Thoracic aorta (tissue), 2 donors: Measurements from ENCODE around the gene SPAG9. TPM values are rescaled to one million over a fixed set of nuclear protein-coding genes. Genes with fewer than 3 reads are reported as not detected.

Experiments used
- ATAC-seq: fragments of 150-250 bp; one replicate; pipeline ENCODE4 v1.8.0; 2017; ENCODE audit warnings: low read depth; ENCODE audit not compliant: insufficient number of reproducible peaks, low FRiP score
- DNase-seq: peaks from one replicate; pipeline ENCODE4 v3.0.0-alpha.2; 2020; ENCODE audit warnings: low spot score
- H3K27ac ChIP-seq, 2 donors: fragments of 200-600 bp; sonication (generic); 1 replicate in 1 of 2; 2 replicates in 1 of 2; pipeline ENCODE4 v1.5.1; 2016; ENCODE audit warnings: mild to moderate bottlenecking in 2 of 2, moderate library complexity in 2 of 2
- H3K27me3 ChIP-seq: fragments of 200-600 bp; sonication (generic); replicated peaks from 2 replicates; pipeline ENCODE4 v1.6.0; 2016; ENCODE audit warnings: mild to moderate bottlenecking; ENCODE audit not compliant: insufficient read depth
- H3K36me3 ChIP-seq: fragments of 200-600 bp; sonication (generic); one replicate; pipeline ENCODE4 v1.5.1; 2016
- H3K4me1 ChIP-seq, 2 donors: fragments of 200-600 bp; sonication (generic); 1 replicate in 1 of 2; 2 replicates in 1 of 2; pipeline versions ENCODE4 v1.5.1 to v1.6.0; 2016; ENCODE audit warnings: low read depth in 2 of 2, mild to moderate bottlenecking in 1 of 2; ENCODE audit not compliant: control insufficient read depth in 1 of 2
- H3K4me3 ChIP-seq: fragments of 200-600 bp; sonication (generic); 2 replicates; pipeline ENCODE4 v1.5.1; 2016; ENCODE audit warnings: mild to moderate bottlenecking
- H3K9me3 ChIP-seq: fragments of 200-600 bp; sonication (generic); 2 replicates; pipeline ENCODE4 v1.5.1; 2016
- total RNA-seq, 2 donors: library from RNA; depleted of rRNA; stranded (reverse); fragments of >200 nt; gene quantifications; one replicate each; pipeline versions ENCODE4 v1.1.0 to v1.2.3, GENCODE V29; 2016
- TF ChIP-seq, protein P1 (sequence below): fragments of 200-600 bp; sonication (generic); IDR thresholded peaks from one replicate; pipeline ENCODE4 v1.5.1; 2019; ENCODE audit warnings: antibody characterized with exemption

Gene SPAG9
- total RNA-seq, 2 donors from 2014 or later = 105 to 162 TPM

DNA sequence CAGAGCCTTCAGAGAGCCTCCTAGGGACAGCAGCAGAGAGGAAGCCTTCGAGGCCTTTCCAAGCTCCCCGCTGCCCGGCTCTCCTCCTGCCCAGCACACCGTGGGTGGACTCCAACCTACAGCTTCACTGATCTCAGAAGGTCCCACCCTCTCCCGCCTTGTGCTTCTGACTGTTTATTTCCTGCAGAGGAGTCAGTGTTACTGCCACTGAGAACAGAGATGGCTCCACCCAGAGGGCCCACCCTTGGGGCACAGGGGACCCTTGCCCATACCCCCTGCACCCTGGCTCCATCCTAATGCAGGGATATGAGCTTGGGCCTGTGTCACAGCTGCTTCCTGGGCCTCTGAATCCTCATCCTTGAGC, 201.8 kb downstream of the SPAG9 start:
- no peak for DNase-seq
- Histone ChIP-seq H3K27me3 (no peaks in the 10 kb centered on the region), H3K9me3 (no peaks in the 10 kb centered on the region), H3K27ac (peak overlapping the region; percentile 54 to 78), H3K4me1 (peaks cover 12 to 24% of the 10 kb centered on the region in 2 donors), H3K4me3 (no peak overlapping the region), H3K36me3 (no peaks in the 10 kb centered on the region)
- ATAC-seq = no peak
- TF ChIP-seq, protein P1, sequence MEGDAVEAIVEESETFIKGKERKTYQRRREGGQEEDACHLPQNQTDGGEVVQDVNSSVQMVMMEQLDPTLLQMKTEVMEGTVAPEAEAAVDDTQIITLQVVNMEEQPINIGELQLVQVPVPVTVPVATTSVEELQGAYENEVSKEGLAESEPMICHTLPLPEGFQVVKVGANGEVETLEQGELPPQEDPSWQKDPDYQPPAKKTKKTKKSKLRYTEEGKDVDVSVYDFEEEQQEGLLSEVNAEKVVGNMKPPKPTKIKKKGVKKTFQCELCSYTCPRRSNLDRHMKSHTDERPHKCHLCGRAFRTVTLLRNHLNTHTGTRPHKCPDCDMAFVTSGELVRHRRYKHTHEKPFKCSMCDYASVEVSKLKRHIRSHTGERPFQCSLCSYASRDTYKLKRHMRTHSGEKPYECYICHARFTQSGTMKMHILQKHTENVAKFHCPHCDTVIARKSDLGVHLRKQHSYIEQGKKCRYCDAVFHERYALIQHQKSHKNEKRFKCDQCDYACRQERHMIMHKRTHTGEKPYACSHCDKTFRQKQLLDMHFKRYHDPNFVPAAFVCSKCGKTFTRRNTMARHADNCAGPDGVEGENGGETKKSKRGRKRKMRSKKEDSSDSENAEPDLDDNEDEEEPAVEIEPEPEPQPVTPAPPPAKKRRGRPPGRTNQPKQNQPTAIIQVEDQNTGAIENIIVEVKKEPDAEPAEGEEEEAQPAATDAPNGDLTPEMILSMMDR = no peak

DNA sequence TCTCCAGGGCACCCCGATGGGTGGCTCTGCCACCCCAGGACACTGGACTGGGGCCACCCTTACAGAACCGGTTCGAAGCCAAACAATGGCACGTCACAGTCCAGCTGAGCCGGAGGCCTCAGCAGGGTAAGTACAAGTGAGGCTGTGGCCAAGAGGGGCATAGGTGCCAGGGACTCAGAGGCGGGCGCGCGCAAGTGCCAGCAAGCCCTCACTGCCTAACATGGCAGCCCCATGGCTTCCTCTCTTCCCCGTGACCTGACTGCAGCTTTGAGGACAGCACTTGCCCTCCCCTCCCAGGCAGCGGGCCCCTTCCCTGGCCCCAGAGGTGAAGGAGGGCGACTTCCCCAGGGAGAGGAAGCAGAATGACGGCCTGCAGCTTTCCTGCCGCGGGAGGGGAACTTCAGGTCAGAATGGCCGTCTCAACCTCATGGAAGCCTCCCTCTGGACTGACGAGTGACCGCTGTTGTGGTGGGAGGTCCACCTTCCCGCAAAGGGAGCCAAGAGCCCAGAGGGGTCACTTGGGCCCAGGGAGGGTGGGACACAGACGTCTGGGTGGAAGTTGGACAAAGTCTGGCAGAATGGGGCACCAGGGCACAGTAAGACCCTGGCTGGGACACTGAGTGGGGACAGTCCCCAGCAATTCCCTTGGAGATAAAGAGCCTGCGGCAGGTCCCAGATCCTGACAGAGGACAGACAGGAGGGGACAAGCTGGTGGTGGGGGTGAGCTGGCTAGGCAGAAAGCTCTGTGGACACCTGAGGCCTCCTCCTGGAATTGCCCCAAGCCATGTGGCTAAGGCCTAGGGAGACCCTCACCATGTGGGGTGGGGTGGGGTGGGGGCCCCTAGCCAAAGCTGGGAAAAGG, 202.4 kb downstream of the SPAG9 start:
- H3K4me3 ChIP-seq = no peak overlapping the region
- H3K27ac ChIP-seq = peak overlapping the region; percentile 54 to 78
- peaks cover 12 to 24% of the 10 kb centered on the region in 2 donors for H3K4me1 ChIP-seq
- H3K27me3 ChIP-seq = no peaks in the 10 kb centered on the region
- DNase-seq (no peak), ATAC-seq (no peak)
- H3K9me3 ChIP-seq = no peaks in the 10 kb centered on the region
- no peaks in the 10 kb centered on the region for H3K36me3 ChIP-seq
- TF ChIP-seq, protein P1 = no peak

- Histone ChIP-seq H3K27ac (no peak overlapping the region), H3K9me3 (no peaks in the 10 kb centered on the region), H3K4me3 (no peak overlapping the region), H3K36me3 (no peaks in the 10 kb centered on the region), H3K4me1 (peaks cover 12 to 24% of the 10 kb centered on the region in 2 donors), H3K27me3 (no peaks in the 10 kb centered on the region)
- DNase-seq = no peak
- no peak for ATAC-seq
- TF ChIP-seq, protein P1 = no peak
Measured at GRCh38 chr17:50917418-50917743, 203.3 kb downstream of the SPAG9 start.

DNA sequence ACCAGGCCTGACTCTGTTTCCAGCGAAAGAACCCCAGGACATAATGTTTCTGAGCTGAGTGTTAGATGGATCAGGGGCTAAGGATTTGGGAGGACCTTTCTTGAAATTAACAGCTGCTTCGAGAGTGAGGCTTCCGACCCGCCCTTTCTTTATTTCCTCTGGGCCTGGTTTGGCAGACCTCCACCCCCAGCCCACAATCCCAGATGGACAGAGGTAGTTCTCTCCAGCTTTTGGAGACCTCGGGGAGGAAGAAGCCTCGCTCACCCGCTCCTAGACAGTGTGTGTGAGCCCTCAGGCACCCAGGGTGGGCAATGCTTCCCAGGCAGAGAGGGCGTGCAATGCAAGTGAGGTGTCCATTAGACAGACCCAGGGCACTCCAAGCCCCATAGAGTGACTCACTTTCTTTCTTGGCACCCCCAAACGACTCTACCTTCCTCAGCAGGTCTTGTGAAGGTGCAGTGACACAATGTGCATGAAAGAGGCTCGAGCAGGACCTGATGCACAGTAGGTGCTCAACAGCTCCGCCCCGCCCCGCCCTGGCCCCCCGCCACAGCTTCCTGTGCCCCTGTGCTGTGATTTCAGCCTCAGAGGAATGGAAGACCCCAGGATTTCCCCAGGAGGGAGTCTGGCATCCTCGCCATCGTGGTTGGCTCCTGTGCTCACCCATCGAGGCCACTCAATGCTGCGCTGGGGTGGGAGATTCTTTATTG, 203.8 kb downstream of the SPAG9 start:
- Histone ChIP-seq H3K27me3 (no peaks in the 10 kb centered on the region), H3K4me1 (peaks cover 12 to 24% of the 10 kb centered on the region in 2 donors), H3K4me3 (no peak overlapping the region), H3K9me3 (no peaks in the 10 kb centered on the region), H3K36me3 (no peaks in the 10 kb centered on the region), H3K27ac (no peak overlapping the region)
- no peak for DNase-seq
- ATAC-seq = no peak
- TF ChIP-seq, protein P1 = no peak

- no peak overlapping the region for H3K4me3 ChIP-seq
- H3K9me3 ChIP-seq = no peaks in the 10 kb centered on the region
- no peaks in the 10 kb centered on the region for H3K27me3 ChIP-seq
- TF ChIP-seq, protein P1 = no peak
- ATAC-seq (no peak), DNase-seq (no peak)
- peaks cover 12 to 22% of the 10 kb centered on the region in 2 donors for H3K4me1 ChIP-seq
- no peaks in the 10 kb centered on the region for H3K36me3 ChIP-seq
- no peak overlapping the region for H3K27ac ChIP-seq
Measured at GRCh38 chr17:50916026-50916707, 204.5 kb downstream of the SPAG9 start.
